Esophagus muscularis mucosa (tissue), 3 donors: ENCODE data around the gene SLC22A4.
A peak's percentile ranks its signal among the peaks of the same experiment; 100 is the strongest.

Experiments used
- EP300 ChIP-seq: sonication (generic); formaldehyde crosslinking; IDR thresholded peaks from one replicate; pipeline ENCODE4 v1.6.1; 2017; ENCODE audit warnings: antibody characterized with exemption
- POLR2AphosphoS5 ChIP-seq, 2 donors: sonication (generic); formaldehyde crosslinking; IDR thresholded peaks; one replicate each; pipeline ENCODE4 v1.6.1; 2017; ENCODE audit warnings: antibody characterized with exemption in 2 of 2

DNA sequence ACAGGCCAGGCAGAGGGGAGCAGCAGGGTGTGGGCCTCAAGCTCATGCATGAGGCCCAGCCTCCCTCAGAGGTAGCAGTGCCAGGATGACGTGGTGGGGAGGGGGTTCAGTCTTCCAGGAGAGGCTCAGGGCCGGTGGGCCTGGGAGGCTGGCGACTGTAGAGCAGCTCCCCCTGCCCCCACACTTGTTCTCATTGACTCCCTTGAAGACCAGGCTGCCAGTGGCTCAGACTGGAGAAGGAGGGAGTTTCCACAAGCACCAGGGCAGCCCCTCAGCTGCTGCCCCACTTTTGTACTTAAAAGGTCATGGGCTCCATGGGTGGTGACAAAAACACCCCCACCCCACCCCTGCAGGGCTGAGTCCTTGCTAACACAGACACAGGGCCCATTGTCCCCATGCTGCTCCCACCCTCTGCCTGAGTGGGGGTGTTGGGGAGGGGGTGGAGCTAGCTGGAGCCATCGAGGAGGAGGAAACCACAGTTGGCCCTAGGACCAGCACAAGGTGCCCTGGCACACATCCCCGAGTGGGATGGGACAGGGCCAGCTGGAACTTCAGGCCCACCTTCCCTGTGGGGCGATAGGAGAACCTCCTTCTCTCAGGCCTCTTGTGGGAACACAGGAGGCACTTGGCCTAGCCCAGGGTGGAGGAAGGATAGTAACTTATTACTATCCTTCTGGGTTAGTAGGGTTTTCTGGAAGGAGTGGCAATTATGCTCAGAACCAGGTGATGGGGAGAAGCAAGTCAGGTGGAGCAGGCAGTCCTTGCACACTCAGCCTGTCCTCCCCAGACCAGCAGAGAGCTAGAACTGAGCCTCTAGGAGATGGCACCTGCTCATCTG, 26.0 kb upstream of the SLC22A4 start:
- TF ChIP-seq EP300 (no peak), POLR2AphosphoS5 (IDR thresholded peaks at IDR 0.05) (peak in 1 of 2 donors; percentile 14)
